HG03460 (cell line): ENCODE data around the gene TNFSF12.

Experiments
- ATAC-seq: cut with Tn5 transposase; IDR thresholded peaks from one replicate; pipeline ENCODE4 v1.9.1; 2021; ENCODE audit not compliant: unreplicated experiment

Gene TNFSF12

GRCh38 chr17:7548585-7549400, at the start of gene TNFSF12:
TSS of gene TNFSF12 (plus strand) at chr17:7549058. CDS start at chr17:7549154, 96 bp downstream.
- ATAC-seq = no peak

GRCh38 chr17:7499161-7499560, 49.7 kb upstream of the TNFSF12 start:
- ATAC-seq = no peak

GRCh38 chr17:7501729-7502128, 47.1 kb upstream of the TNFSF12 start:
- no peak for ATAC-seq

- ATAC-seq = no peak
Measured at GRCh38 chr17:7502171-7502847, 46.5 kb upstream of the TNFSF12 start.

GRCh38 chr17:7502987-7503386, 45.9 kb upstream of the TNFSF12 start:
- ATAC-seq = no peak

- ATAC-seq = no peak
Measured at GRCh38 chr17:7503521-7503920, 45.3 kb upstream of the TNFSF12 start.

GRCh38 chr17:7508145-7508544, 40.7 kb upstream of the TNFSF12 start:
- ATAC-seq = no peak

GRCh38 chr17:7508846-7509245, 40.0 kb upstream of the TNFSF12 start:
- ATAC-seq = no peak

GRCh38 chr17:7509937-7510336, 38.9 kb upstream of the TNFSF12 start:
- no peak for ATAC-seq

- no peak for ATAC-seq
Measured at GRCh38 chr17:7511108-7511507, 37.8 kb upstream of the TNFSF12 start.

GRCh38 chr17:7512105-7512504, 36.8 kb upstream of the TNFSF12 start:
- ATAC-seq = no peak

GRCh38 chr17:7512824-7513540, 35.9 kb upstream of the TNFSF12 start:
- no peak for ATAC-seq

- no peak for ATAC-seq
Measured at GRCh38 chr17:7513850-7514419, 34.9 kb upstream of the TNFSF12 start.

- ATAC-seq = no peak
Measured at GRCh38 chr17:7515911-7516610, 32.8 kb upstream of the TNFSF12 start.

GRCh38 chr17:7523033-7523432, 25.8 kb upstream of the TNFSF12 start:
- ATAC-seq = no peak

- no peak for ATAC-seq
Measured at GRCh38 chr17:7528842-7529241, 20.0 kb upstream of the TNFSF12 start.

GRCh38 chr17:7530023-7530900, 18.6 kb upstream of the TNFSF12 start:
- ATAC-seq = no peak

- no peak for ATAC-seq
Measured at GRCh38 chr17:7538050-7538449, 10.8 kb upstream of the TNFSF12 start.

GRCh38 chr17:7538891-7539545, 9.8 kb upstream of the TNFSF12 start:
- no peak for ATAC-seq
